Measurements from ENCODE around the gene SMPD1. TPM values are rescaled to one million over a fixed set of nuclear protein-coding genes. Genes with fewer than 3 reads are reported as not detected.

SMPD1 gene
- total RNA-seq, 4 donors from 2014 or later, result 5.9 to 36.4 (median 26.0) TPM

- Histone ChIP-seq H3K36me3 (no peaks in the 10 kb centered on the region), H3K9me3 (no peaks in the 10 kb centered on the region), H3K27ac (no peak overlapping the region), H3K4me3 (no peak overlapping the region), H3K27me3 (no peaks in the 10 kb centered on the region), H3K4me1 (peaks cover 0 to 13% of the 10 kb centered on the region in 2 donors)
- no peak for DNase-seq
- TF ChIP-seq POLR2A (IDR thresholded peaks at IDR 0.05) (no peak), CTCF (IDR thresholded peaks at IDR 0.05) (no peak)
- intact Hi-C loops (cut with DNase I; ENCODE audit: low total_unique reads), result no loop called here
Measured at GRCh38 chr11:6395470-6396060, 5.3 kb downstream of the SMPD1 start.

- Histone ChIP-seq H3K9me3 (no peaks in the 10 kb centered on the region), H3K4me1 (no peaks in the 10 kb centered on the region), H3K27me3 (no peaks in the 10 kb centered on the region), H3K36me3 (no peaks in the 10 kb centered on the region), H3K4me3 (no peak overlapping the region), H3K27ac (no peak overlapping the region)
- intact Hi-C loops (cut with DNase I; ENCODE audit: low total_unique reads), result no loop called here
- TF ChIP-seq POLR2A (IDR thresholded peaks at IDR 0.05) (no peak), CTCF (IDR thresholded peaks at IDR 0.05) (no peak)
- no peak for DNase-seq
Measured at GRCh38 chr11:6397156-6397555, 6.9 kb downstream of the SMPD1 start.

GRCh38 chr11:6397636-6398035 lies 7.4 kb downstream of the SMPD1 start:
- Histone ChIP-seq H3K36me3 (no peaks in the 10 kb centered on the region), H3K4me3 (no peak overlapping the region), H3K27ac (no peak overlapping the region), H3K9me3 (no peaks in the 10 kb centered on the region), H3K4me1 (no peaks in the 10 kb centered on the region), H3K27me3 (no peaks in the 10 kb centered on the region)
- TF ChIP-seq POLR2A (IDR thresholded peaks at IDR 0.05), result no peak
- intact Hi-C loops (cut with DNase I; ENCODE audit: low total_unique reads), result no loop called here
- no peak for DNase-seq

- Histone ChIP-seq H3K27ac (no peak overlapping the region), H3K9me3 (no peaks in the 10 kb centered on the region), H3K36me3 (no peaks in the 10 kb centered on the region), H3K4me1 (peaks cover 0 to 11% of the 10 kb centered on the region in 2 donors), H3K27me3 (no peaks in the 10 kb centered on the region), H3K4me3 (no peak overlapping the region)
- no peak for DNase-seq
- TF ChIP-seq CTCF (IDR thresholded peaks at IDR 0.05) (no peak), POLR2A (IDR thresholded peaks at IDR 0.05) (no peak)
- intact Hi-C loops (cut with DNase I; ENCODE audit: low total_unique reads), result no loop called here
Measured at GRCh38 chr11:6400431-6401345, 10.4 kb downstream of the SMPD1 start.

GRCh38 chr11:6401464-6401863 lies 11.2 kb downstream of the SMPD1 start:
- no peak for DNase-seq
- Histone ChIP-seq H3K36me3 (no peaks in the 10 kb centered on the region), H3K4me3 (no peak overlapping the region), H3K27me3 (no peaks in the 10 kb centered on the region), H3K9me3 (no peaks in the 10 kb centered on the region), H3K4me1 (peaks cover 0 to 12% of the 10 kb centered on the region in 2 donors), H3K27ac (no peak overlapping the region)
- TF ChIP-seq POLR2A (IDR thresholded peaks at IDR 0.05) (no peak), CTCF (IDR thresholded peaks at IDR 0.05) (no peak)
- intact Hi-C loops (cut with DNase I; ENCODE audit: low total_unique reads), result no loop called here
